NCI-H2196 (cell line): Measurements from ENCODE around the gene LDLRAD2.

ENCODE experiments used
- DNase-seq: peaks from one replicate; lab custom pipeline; 2025; ENCODE audit not compliant: unreplicated experiment; lab: John Stamatoyannopoulos, UW

Gene LDLRAD2

GRCh38 chr1:21841852-21842466 is 29.9 kb downstream of the LDLRAD2 start:
- no peak for DNase-seq

GRCh38 chr1:21842606-21843162 is 30.6 kb downstream of the LDLRAD2 start:
- no peak for DNase-seq

GRCh38 chr1:21843208-21843607 is 31.1 kb downstream of the LDLRAD2 start:
- DNase-seq, result no peak

GRCh38 chr1:21843996-21844395 is 31.9 kb downstream of the LDLRAD2 start:
- DNase-seq, result no peak

- no peak for DNase-seq
These were observed 33.9 kb downstream of the LDLRAD2 start for GRCh38 chr1:21845646-21846641.

GRCh38 chr1:21847223-21848205 is 35.4 kb downstream of the LDLRAD2 start:
- DNase-seq, result no peak

- DNase-seq, result no peak
These were observed 36.6 kb downstream of the LDLRAD2 start for GRCh38 chr1:21848524-21849174.

- no peak for DNase-seq
These were observed 38.0 kb downstream of the LDLRAD2 start for GRCh38 chr1:21849909-21850576.

GRCh38 chr1:21851430-21852250 is 39.6 kb downstream of the LDLRAD2 start:
- DNase-seq, result no peak

GRCh38 chr1:21852282-21853130 is 40.4 kb downstream of the LDLRAD2 start:
- DNase-seq, result no peak

- no peak for DNase-seq
These were observed 41.0 kb downstream of the LDLRAD2 start for GRCh38 chr1:21853131-21853427.

GRCh38 chr1:21854090-21854750 is 42.2 kb downstream of the LDLRAD2 start:
- no peak for DNase-seq

- no peak for DNase-seq
These were observed 42.7 kb downstream of the LDLRAD2 start for GRCh38 chr1:21854751-21855131.

GRCh38 chr1:21855257-21856096 is 43.4 kb downstream of the LDLRAD2 start:
- DNase-seq, result no peak

GRCh38 chr1:21857142-21857839 is 45.2 kb downstream of the LDLRAD2 start:
- DNase-seq, result no peak
